Central memory CD8-positive, alpha-beta T cell (primary cell): ENCODE results near the gene ASPM.

Experiments used
- ATAC-seq: fragments of 150-1000 bp; cut with Tn5 transposase; replicated peaks from 2 replicates; pipeline ENCODE4 v1.10.0; 2022; ENCODE audit warnings: mild to moderate bottlenecking, moderate FRiP score, moderate number of reproducible peaks; ENCODE audit not compliant: poor library complexity, severe bottlenecking; ENCODE audit errors: extremely low read depth
- DNase-seq, 2 donors: peaks; one replicate each; pipeline ENCODE4 v3.0.0; 2021; ENCODE audit warnings: low spot score in 2 of 2
- H3K27ac Mint-ChIP-seq: one replicate; pipeline ENCODE4 v1.8.0; 2022; ENCODE audit warnings: low read depth, mild to moderate bottlenecking, moderate library complexity, mixed read lengths
- H3K27me3 Mint-ChIP-seq: one replicate; pipeline ENCODE4 v1.8.0; 2022; ENCODE audit warnings: mixed read lengths
- H3K36me3 Mint-ChIP-seq: one replicate; pipeline ENCODE4 v1.8.0; 2022; ENCODE audit warnings: mild to moderate bottlenecking, moderate library complexity, mixed read lengths; ENCODE audit not compliant: insufficient read depth
- H3K4me1 Mint-ChIP-seq: one replicate; pipeline ENCODE4 v1.8.0; 2022; ENCODE audit warnings: mixed read lengths
- H3K4me3 Mint-ChIP-seq: one replicate; pipeline ENCODE4 v1.8.0; 2022; ENCODE audit warnings: mild to moderate bottlenecking, moderate library complexity, mixed read lengths
- H3K9me3 Mint-ChIP-seq: one replicate; pipeline ENCODE4 v1.8.0; 2022; ENCODE audit warnings: mixed read lengths

Gene ASPM

GRCh38 chr1:197159461-197159860, 13.0 kb upstream of the ASPM start:
- no peak for ATAC-seq
- Mint-ChIP-seq H3K9me3 (no peaks in the 10 kb centered on the region), H3K27ac (no peak overlapping the region)

GRCh38 chr1:197156692-197157091, 10.2 kb upstream of the ASPM start:
- DNase-seq (no peak), ATAC-seq (no peak)
- Mint-ChIP-seq H3K4me1 (no peaks in the 10 kb centered on the region), H3K36me3 (peaks cover 8% of the 10 kb centered on the region), H3K27ac (no peak overlapping the region), H3K27me3 (no peaks in the 10 kb centered on the region), H3K9me3 (no peaks in the 10 kb centered on the region), H3K4me3 (no peak overlapping the region)

More at GRCh38 chr1:197159461-197159860, 13.0 kb upstream of the ASPM start:
- Mint-ChIP-seq H3K36me3 (peaks cover 13% of the 10 kb centered on the region), H3K4me3 (no peak overlapping the region), H3K4me1 (no peaks in the 10 kb centered on the region), H3K27me3 (no peaks in the 10 kb centered on the region)
- DNase-seq: no peak

- H3K4me1 Mint-ChIP-seq: no peaks in the 10 kb centered on the region
- DNase-seq (no peak), ATAC-seq (no peak)
- H3K36me3 Mint-ChIP-seq: no peaks in the 10 kb centered on the region
- H3K9me3 Mint-ChIP-seq: no peaks in the 10 kb centered on the region
- H3K27me3 Mint-ChIP-seq: no peaks in the 10 kb centered on the region
- no peak overlapping the region for H3K4me3 Mint-ChIP-seq
- no peak overlapping the region for H3K27ac Mint-ChIP-seq
These were observed 6.2 kb upstream of the ASPM start for GRCh38 chr1:197152662-197153061.

GRCh38 chr1:197151185-197151584, 4.7 kb upstream of the ASPM start:
- DNase-seq (no peak), ATAC-seq (no peak)
- H3K4me1 Mint-ChIP-seq: peaks cover 7% of the 10 kb centered on the region
- peaks cover 5% of the 10 kb centered on the region for H3K36me3 Mint-ChIP-seq
- no peaks in the 10 kb centered on the region for H3K9me3 Mint-ChIP-seq
- no peak overlapping the region for H3K4me3 Mint-ChIP-seq
- no peak overlapping the region for H3K27ac Mint-ChIP-seq
- H3K27me3 Mint-ChIP-seq: no peaks in the 10 kb centered on the region

- H3K27me3 Mint-ChIP-seq: no peaks in the 10 kb centered on the region
- peaks cover 8% of the 10 kb centered on the region for H3K4me1 Mint-ChIP-seq
- H3K9me3 Mint-ChIP-seq: no peaks in the 10 kb centered on the region
- no peak overlapping the region for H3K4me3 Mint-ChIP-seq
- no peak overlapping the region for H3K27ac Mint-ChIP-seq
- DNase-seq (no peak), ATAC-seq (no peak)
- H3K36me3 Mint-ChIP-seq: peaks cover 5% of the 10 kb centered on the region
These were observed 4.0 kb upstream of the ASPM start for GRCh38 chr1:197150336-197151005.

GRCh38 chr1:197149340-197149739, 2.9 kb upstream of the ASPM start:
- peaks cover 8% of the 10 kb centered on the region for H3K4me1 Mint-ChIP-seq
- no peak overlapping the region for H3K4me3 Mint-ChIP-seq
- no peaks in the 10 kb centered on the region for H3K27me3 Mint-ChIP-seq
- DNase-seq (no peak), ATAC-seq (no peak)
- peaks cover 5% of the 10 kb centered on the region for H3K36me3 Mint-ChIP-seq
- H3K9me3 Mint-ChIP-seq: no peaks in the 10 kb centered on the region
- H3K27ac Mint-ChIP-seq: no peak overlapping the region

GRCh38 chr1:197145446-197146024, 934 bp downstream of the ASPM start:
- ATAC-seq (no peak), DNase-seq (no peak)
- H3K27ac Mint-ChIP-seq: peak overlapping the region; percentile 82
- H3K4me3 Mint-ChIP-seq: peak overlapping the region; percentile 90
- peaks cover 8% of the 10 kb centered on the region for H3K4me1 Mint-ChIP-seq
- H3K27me3 Mint-ChIP-seq: no peaks in the 10 kb centered on the region
- H3K9me3 Mint-ChIP-seq: no peaks in the 10 kb centered on the region
- peaks cover 5% of the 10 kb centered on the region for H3K36me3 Mint-ChIP-seq

- H3K4me1 Mint-ChIP-seq: peaks cover 8% of the 10 kb centered on the region
- ATAC-seq: no peak
- H3K9me3 Mint-ChIP-seq: no peaks in the 10 kb centered on the region
- no peak overlapping the region for H3K27ac Mint-ChIP-seq
- no peak for DNase-seq
- no peaks in the 10 kb centered on the region for H3K27me3 Mint-ChIP-seq
- peaks cover 5% of the 10 kb centered on the region for H3K36me3 Mint-ChIP-seq
- peak overlapping the region; percentile 90 for H3K4me3 Mint-ChIP-seq
These were observed 1.7 kb downstream of the ASPM start for GRCh38 chr1:197144570-197145325.

GRCh38 chr1:197143276-197143675, 3.2 kb downstream of the ASPM start:
- no peaks in the 10 kb centered on the region for H3K27me3 Mint-ChIP-seq
- H3K27ac Mint-ChIP-seq: no peak overlapping the region
- peaks cover 7% of the 10 kb centered on the region for H3K36me3 Mint-ChIP-seq
- ATAC-seq: no peak
- no peak for DNase-seq
- peaks cover 13% of the 10 kb centered on the region for H3K4me1 Mint-ChIP-seq
- H3K9me3 Mint-ChIP-seq: no peaks in the 10 kb centered on the region
- H3K4me3 Mint-ChIP-seq: no peak overlapping the region

- peaks cover 10% of the 10 kb centered on the region for H3K4me1 Mint-ChIP-seq
- peaks cover 4% of the 10 kb centered on the region for H3K36me3 Mint-ChIP-seq
- no peaks in the 10 kb centered on the region for H3K9me3 Mint-ChIP-seq
- H3K4me3 Mint-ChIP-seq: no peak overlapping the region
- no peaks in the 10 kb centered on the region for H3K27me3 Mint-ChIP-seq
- no peak overlapping the region for H3K27ac Mint-ChIP-seq
- no peak for DNase-seq
- ATAC-seq: no peak
These were observed 4.9 kb downstream of the ASPM start for GRCh38 chr1:197141575-197141974.

GRCh38 chr1:197140121-197140520, 6.3 kb downstream of the ASPM start:
- DNase-seq: no peak
- Mint-ChIP-seq H3K9me3 (no peaks in the 10 kb centered on the region), H3K36me3 (peaks cover 4% of the 10 kb centered on the region), H3K4me1 (peaks cover 6% of the 10 kb centered on the region), H3K27ac (no peak overlapping the region), H3K4me3 (no peak overlapping the region), H3K27me3 (no peaks in the 10 kb centered on the region)
- ATAC-seq: no peak

GRCh38 chr1:197139169-197139568, 7.3 kb downstream of the ASPM start:
- H3K4me3 Mint-ChIP-seq: no peak overlapping the region
- no peaks in the 10 kb centered on the region for H3K27me3 Mint-ChIP-seq
- H3K9me3 Mint-ChIP-seq: no peaks in the 10 kb centered on the region
- H3K4me1 Mint-ChIP-seq: peaks cover 6% of the 10 kb centered on the region
- no peak for DNase-seq
- peaks cover 4% of the 10 kb centered on the region for H3K36me3 Mint-ChIP-seq
- H3K27ac Mint-ChIP-seq: no peak overlapping the region
- no peak for ATAC-seq

GRCh38 chr1:197137322-197137721, 9.1 kb downstream of the ASPM start:
- Mint-ChIP-seq H3K4me3 (no peak overlapping the region), H3K36me3 (peaks cover 4% of the 10 kb centered on the region), H3K27ac (no peak overlapping the region), H3K27me3 (no peaks in the 10 kb centered on the region), H3K4me1 (peaks cover 6% of the 10 kb centered on the region), H3K9me3 (no peaks in the 10 kb centered on the region)
- ATAC-seq: no peak
- no peak for DNase-seq
